Measurements from ENCODE around the gene SMC1A.

- TF ChIP-seq, protein P1, sequence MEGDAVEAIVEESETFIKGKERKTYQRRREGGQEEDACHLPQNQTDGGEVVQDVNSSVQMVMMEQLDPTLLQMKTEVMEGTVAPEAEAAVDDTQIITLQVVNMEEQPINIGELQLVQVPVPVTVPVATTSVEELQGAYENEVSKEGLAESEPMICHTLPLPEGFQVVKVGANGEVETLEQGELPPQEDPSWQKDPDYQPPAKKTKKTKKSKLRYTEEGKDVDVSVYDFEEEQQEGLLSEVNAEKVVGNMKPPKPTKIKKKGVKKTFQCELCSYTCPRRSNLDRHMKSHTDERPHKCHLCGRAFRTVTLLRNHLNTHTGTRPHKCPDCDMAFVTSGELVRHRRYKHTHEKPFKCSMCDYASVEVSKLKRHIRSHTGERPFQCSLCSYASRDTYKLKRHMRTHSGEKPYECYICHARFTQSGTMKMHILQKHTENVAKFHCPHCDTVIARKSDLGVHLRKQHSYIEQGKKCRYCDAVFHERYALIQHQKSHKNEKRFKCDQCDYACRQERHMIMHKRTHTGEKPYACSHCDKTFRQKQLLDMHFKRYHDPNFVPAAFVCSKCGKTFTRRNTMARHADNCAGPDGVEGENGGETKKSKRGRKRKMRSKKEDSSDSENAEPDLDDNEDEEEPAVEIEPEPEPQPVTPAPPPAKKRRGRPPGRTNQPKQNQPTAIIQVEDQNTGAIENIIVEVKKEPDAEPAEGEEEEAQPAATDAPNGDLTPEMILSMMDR (IDR thresholded peaks at IDR 0.05), result no peak
- TF ChIP-seq POLR2A (IDR thresholded peaks at IDR 0.05), result no peak
These were observed 26.7 kb downstream of the SMC1A start for GRCh38 chrX:53395605-53396298.

Measured in right lobe of liver (tissue), 4 donors.